Urinary bladder (tissue), 4 donors: ENCODE measurements around the gene ABHD16B. TPM values are rescaled to one million over a fixed set of nuclear protein-coding genes. Genes with fewer than 3 reads are reported as not detected.
"Not testable (repeated sequence)": the region's sequence is repeated elsewhere in the genome, so short reads cannot be mapped to it uniquely, and the experiment has no call there.

ENCODE experiments used
- DNase-seq: peaks from one replicate; pipeline ENCODE4 v3.0.0-alpha.2; 2015; ENCODE audit errors: extremely low spot score
- H3K27ac ChIP-seq: one replicate; pipeline ENCODE4 v1.5.1; 2013; ENCODE audit warnings: low read depth, mild to moderate bottlenecking, moderate library complexity
- H3K36me3 ChIP-seq: one replicate; pipeline ENCODE4 v1.6.1; 2013; ENCODE audit warnings: mild to moderate bottlenecking, moderate library complexity; ENCODE audit not compliant: insufficient read depth
- H3K4me1 ChIP-seq: one replicate; pipeline ENCODE4 v1.6.1; 2013; ENCODE audit warnings: mild to moderate bottlenecking, moderate library complexity; ENCODE audit not compliant: insufficient read depth
- H3K4me3 ChIP-seq: one replicate; pipeline ENCODE4 v1.5.1; 2013; ENCODE audit warnings: low read depth, low read length
- WGBS: extraction: QIAGEN DNeasy Blood & Tissue Kit; methylation state at CpG from one replicate; pipeline ENCODE4 v1.1.7; 2013; 5-methylcytosine and 5-hydroxymethylcytosine counted together
- polyA plus RNA-seq: library from polyadenylated mRNA; stranded (reverse); fragments of 200-250 nt; gene quantifications from one replicate; pipeline ENCODE4 v1.2.3, GENCODE V29; 2013
- total RNA-seq: library from RNA; depleted of rRNA; stranded (reverse); fragments of >200 nt; gene quantifications from one replicate; pipeline ENCODE4 v1.2.3, GENCODE V29; 2014
- donor health status: healthy with polysubstance abuse.
- donor health status: healthy.

Gene ABHD16B
- total and polyA plus RNA-seq, 2 donors = 0.68 TPM; not detected in 1

- WGBS = 90% methylated on average over 12 of the region's 12 CpGs
- Histone ChIP-seq H3K27ac (no peak overlapping the region), H3K4me3 (no peak overlapping the region), H3K36me3 (no peaks in the 10 kb centered on the region), H3K4me1 (no peaks in the 10 kb centered on the region)
- no peak for DNase-seq
These were observed 18.1 kb upstream of the ABHD16B start for GRCh38 chr20:63843222-63843621.

GRCh38 chr20:63843778-63844177, 17.5 kb upstream of the ABHD16B start:
- Histone ChIP-seq H3K4me3 (no peak overlapping the region), H3K4me1 (no peaks in the 10 kb centered on the region), H3K27ac (no peak overlapping the region), H3K36me3 (no peaks in the 10 kb centered on the region)
- 71% methylated on average over 16 of the region's 16 CpGs for WGBS
- no peak for DNase-seq

GRCh38 chr20:63844511-63844991, 16.7 kb upstream of the ABHD16B start:
- DNase-seq = no peak
- WGBS = 75% methylated on average over 9 of the region's 9 CpGs
- no peak overlapping the region for H3K27ac ChIP-seq

GRCh38 chr20:63846128-63846771, 15.0 kb upstream of the ABHD16B start:
- 2% methylated on average over 24 of the region's 24 CpGs for WGBS
- Histone ChIP-seq H3K27ac (peak overlapping the region; percentile 35), H3K4me1 (no peaks in the 10 kb centered on the region), H3K4me3 (no peak overlapping the region), H3K36me3 (no peaks in the 10 kb centered on the region)
- DNase-seq = no peak

More at GRCh38 chr20:63844511-63844991, 16.7 kb upstream of the ABHD16B start:
- Histone ChIP-seq H3K36me3 (no peaks in the 10 kb centered on the region), H3K4me1 (no peaks in the 10 kb centered on the region), H3K4me3 (no peak overlapping the region)

- DNase-seq = no peak
- no peak overlapping the region for H3K4me3 ChIP-seq
- WGBS = 38% methylated on average over 3 of the region's 3 CpGs
- H3K27ac ChIP-seq = no peak overlapping the region
- no peaks in the 10 kb centered on the region for H3K4me1 ChIP-seq
- H3K36me3 ChIP-seq = no peaks in the 10 kb centered on the region
These were observed 14.4 kb upstream of the ABHD16B start for GRCh38 chr20:63846888-63847236.

GRCh38 chr20:63847237-63848002, 13.9 kb upstream of the ABHD16B start:
- H3K4me3 ChIP-seq = no peak overlapping the region
- WGBS = 40% methylated on average over 16 of the region's 16 CpGs
- DNase-seq = no peak
- no peak overlapping the region for H3K27ac ChIP-seq
- H3K4me1 ChIP-seq = no peaks in the 10 kb centered on the region
- no peaks in the 10 kb centered on the region for H3K36me3 ChIP-seq

GRCh38 chr20:63848003-63848911, 13.0 kb upstream of the ABHD16B start:
- DNase-seq = no peak

GRCh38 chr20:63850689-63851547, 10.4 kb upstream of the ABHD16B start:
- Histone ChIP-seq H3K4me3 (no peak overlapping the region), H3K27ac (no peak overlapping the region), H3K4me1 (peaks cover 3% of the 10 kb centered on the region), H3K36me3 (no peaks in the 10 kb centered on the region)
- DNase-seq = no peak
- WGBS = 83% methylated on average over 27 of the region's 27 CpGs

More at GRCh38 chr20:63848003-63848911, 13.0 kb upstream of the ABHD16B start:
- Histone ChIP-seq H3K27ac (no peak overlapping the region), H3K4me1 (no peaks in the 10 kb centered on the region), H3K36me3 (no peaks in the 10 kb centered on the region), H3K4me3 (no peak overlapping the region)
- WGBS = 77% methylated on average over 28 of the region's 28 CpGs

GRCh38 chr20:63851548-63851943, 9.8 kb upstream of the ABHD16B start:
- not testable (repeated sequence) for H3K36me3 ChIP-seq, H3K4me3 ChIP-seq, DNase-seq, H3K27ac ChIP-seq, H3K4me1 ChIP-seq
- WGBS = 92% methylated on average over 14 of the region's 14 CpGs

GRCh38 chr20:63853733-63854068, 7.6 kb upstream of the ABHD16B start:
- H3K4me1 ChIP-seq, H3K27ac ChIP-seq, H3K4me3 ChIP-seq, DNase-seq, H3K36me3 ChIP-seq: not testable (repeated sequence)
- 68% methylated on average over 4 of the region's 4 CpGs for WGBS

- Histone ChIP-seq H3K4me3 (no peak overlapping the region), H3K36me3 (no peaks in the 10 kb centered on the region), H3K4me1 (peaks cover 3% of the 10 kb centered on the region), H3K27ac (peak overlapping the region; percentile 66)
- DNase-seq = no peak
- WGBS = 20% methylated on average over 17 of the region's 17 CpGs
These were observed 7.1 kb upstream of the ABHD16B start for GRCh38 chr20:63854069-63854765.

GRCh38 chr20:63854766-63855362, 6.4 kb upstream of the ABHD16B start:
- Histone ChIP-seq H3K36me3 (no peaks in the 10 kb centered on the region), H3K27ac (peak overlapping the region; percentile 66), H3K4me3 (peak overlapping the region; percentile 7), H3K4me1 (peaks cover 3% of the 10 kb centered on the region)
- DNase-seq = no peak
- 10% methylated on average over 26 of the region's 26 CpGs for WGBS
